SIG-M5 treated with dmso at 0.1 percent for 504 hours (cell line): Measurements from ENCODE around the gene ATP6V0E1.
"Not testable (repeated sequence)": the region's sequence is repeated elsewhere in the genome, so short reads cannot be mapped to it uniquely, and the experiment has no call there.

Experiments used
- DNase-seq: peaks from one replicate; lab custom pipeline; 2025; ENCODE audit not compliant: unreplicated experiment; lab: John Stamatoyannopoulos, UW

Gene ATP6V0E1

DNA sequence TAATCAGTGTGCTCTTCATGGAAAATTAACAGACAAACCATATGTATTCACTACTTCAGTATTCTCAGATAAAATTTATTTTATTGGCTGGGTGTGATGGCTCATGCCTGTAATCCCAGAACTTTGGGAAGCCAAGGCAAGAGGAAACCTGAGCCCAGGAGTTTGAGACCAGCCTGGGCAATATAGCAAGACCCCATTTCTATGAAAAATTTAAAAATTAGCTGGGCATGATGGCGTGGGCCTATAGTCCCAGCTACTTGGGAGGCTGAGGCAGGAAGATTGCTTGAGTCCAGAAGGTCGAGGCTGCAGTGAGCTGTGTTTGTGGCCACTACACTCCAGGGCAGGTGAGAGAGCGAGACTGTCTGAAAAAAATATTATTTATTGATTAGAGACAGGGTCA is 49.2 kb downstream of the ATP6V0E1 start:
- no peak for DNase-seq

- DNase-seq: no peak
These were observed 50.4 kb downstream of the ATP6V0E1 start for GRCh38 chr5:173033923-173034322.

DNA sequence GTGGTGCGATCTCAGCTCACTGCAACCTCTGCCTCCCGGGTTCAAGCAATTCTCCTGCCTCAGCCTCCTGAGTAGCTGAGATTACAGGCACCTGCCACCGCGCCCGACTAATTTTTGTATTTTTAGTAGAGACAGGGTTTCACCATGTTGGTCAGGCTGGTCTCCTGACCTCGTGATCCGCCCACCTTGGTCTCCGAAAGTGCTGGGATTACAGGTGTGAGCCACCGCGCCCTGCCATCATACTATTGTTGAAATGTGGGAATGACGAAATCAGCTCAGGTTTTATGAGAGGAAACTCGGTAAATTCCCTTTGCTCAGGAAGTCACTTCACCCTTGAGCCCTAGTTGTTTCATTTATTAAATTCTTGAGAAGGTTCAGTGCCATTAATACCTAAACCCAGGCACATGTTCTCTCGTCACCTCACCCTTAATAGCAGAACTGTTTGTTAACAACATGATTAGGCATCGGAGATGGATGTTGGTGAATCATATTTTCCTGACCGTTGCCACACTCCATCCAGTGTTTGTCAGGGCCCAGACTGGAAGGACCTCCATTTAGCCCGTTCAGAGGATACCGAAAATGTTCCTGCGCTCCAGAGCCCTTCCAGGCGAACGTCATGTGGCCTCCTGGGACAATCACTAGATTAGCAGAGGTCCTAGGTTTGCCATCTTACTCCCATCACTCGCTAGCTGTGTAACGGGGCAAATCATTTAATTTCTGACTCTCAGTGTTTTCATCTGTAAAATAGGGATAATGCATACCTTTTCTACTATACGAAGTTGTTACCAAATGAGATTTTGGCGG is 52.5 kb downstream of the ATP6V0E1 start:
- DNase-seq: no peak

- DNase-seq: no peak
These were observed 55.6 kb downstream of the ATP6V0E1 start for GRCh38 chr5:173039188-173039587.

GRCh38 chr5:173039964-173040363 is 56.4 kb downstream of the ATP6V0E1 start:
- DNase-seq: no peak

- no peak for DNase-seq
These were observed 58.6 kb downstream of the ATP6V0E1 start for GRCh38 chr5:173041881-173042762.

DNA sequence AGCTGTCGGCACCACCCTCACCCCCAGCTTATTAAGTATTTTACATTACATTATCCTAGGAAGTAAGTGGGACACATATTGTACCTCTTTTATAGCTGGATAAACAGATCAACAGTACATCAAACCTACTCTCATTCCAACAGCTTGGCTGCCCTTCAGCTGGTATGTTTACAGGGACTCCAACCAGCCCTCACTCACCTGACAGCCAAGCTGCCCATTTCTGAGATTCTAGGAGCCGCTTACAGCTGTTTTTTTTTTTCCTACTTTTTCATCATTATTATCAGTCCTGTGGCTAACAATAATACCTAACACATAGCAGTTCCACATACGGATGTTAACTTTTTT is 59.2 kb downstream of the ATP6V0E1 start:
- DNase-seq: no peak

- DNase-seq: no peak
These were observed 61.9 kb downstream of the ATP6V0E1 start for GRCh38 chr5:173045474-173045873.

GRCh38 chr5:173047096-173047837 is 63.7 kb downstream of the ATP6V0E1 start:
- not testable (repeated sequence) for DNase-seq

DNA sequence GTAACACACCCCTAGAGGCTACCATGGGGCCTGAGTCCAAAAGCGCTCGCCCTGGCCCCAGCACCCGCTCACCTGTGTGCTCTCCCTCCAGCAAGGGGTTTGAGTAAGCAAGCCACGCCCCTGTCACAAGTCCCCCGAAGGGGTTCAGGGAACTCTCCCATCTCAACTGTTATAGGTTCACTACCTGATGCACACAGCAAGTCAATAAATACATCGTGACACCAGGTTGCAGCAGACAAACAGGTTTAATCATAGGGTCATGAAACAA is 64.2 kb downstream of the ATP6V0E1 start:
- DNase-seq: no peak

- no peak for DNase-seq
These were observed 67.2 kb downstream of the ATP6V0E1 start for GRCh38 chr5:173050791-173051190.

DNA sequence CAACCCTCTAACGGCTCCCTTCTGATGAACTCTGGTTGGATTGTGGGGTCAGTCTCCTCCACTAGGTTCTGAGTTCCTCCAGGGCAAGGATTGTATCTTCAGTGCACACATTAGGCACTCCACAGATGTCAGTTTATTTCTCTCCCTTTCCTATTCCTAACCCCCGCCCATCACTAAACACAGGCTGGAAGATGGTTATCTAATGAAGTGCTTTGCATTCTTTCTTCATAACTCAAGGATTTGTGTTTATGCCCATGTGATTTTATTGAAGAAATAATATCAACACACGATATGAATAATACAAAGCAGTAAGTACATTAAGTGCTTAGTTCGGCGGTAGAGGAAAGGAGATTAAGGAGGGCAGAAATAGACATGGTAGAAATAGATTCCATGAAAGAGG is 68.2 kb downstream of the ATP6V0E1 start:
- DNase-seq: no peak

DNA sequence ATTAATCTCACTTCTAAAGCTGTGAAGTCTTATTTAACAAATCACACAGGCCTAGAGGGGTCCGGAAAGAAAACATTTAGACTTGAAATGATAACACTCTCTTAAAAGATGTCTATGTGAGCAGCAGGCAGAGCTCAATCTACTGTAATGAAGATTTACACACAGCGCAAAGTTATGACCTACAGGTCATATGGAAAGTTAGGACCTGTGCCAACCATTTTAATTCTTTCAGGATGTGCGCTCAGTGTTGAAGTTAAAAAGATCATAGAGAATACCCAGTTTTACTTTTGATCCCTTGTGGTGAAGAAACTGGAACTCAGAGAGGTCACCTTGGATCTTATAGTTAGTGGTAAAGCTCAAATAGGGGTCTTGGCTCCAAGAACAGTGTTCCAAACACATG is 69.5 kb downstream of the ATP6V0E1 start:
- DNase-seq: no peak

- no peak for DNase-seq
These were observed 71.6 kb downstream of the ATP6V0E1 start for GRCh38 chr5:173055042-173055721.

GRCh38 chr5:173055722-173055982 is 72.1 kb downstream of the ATP6V0E1 start:
- DNase-seq: no peak

DNA sequence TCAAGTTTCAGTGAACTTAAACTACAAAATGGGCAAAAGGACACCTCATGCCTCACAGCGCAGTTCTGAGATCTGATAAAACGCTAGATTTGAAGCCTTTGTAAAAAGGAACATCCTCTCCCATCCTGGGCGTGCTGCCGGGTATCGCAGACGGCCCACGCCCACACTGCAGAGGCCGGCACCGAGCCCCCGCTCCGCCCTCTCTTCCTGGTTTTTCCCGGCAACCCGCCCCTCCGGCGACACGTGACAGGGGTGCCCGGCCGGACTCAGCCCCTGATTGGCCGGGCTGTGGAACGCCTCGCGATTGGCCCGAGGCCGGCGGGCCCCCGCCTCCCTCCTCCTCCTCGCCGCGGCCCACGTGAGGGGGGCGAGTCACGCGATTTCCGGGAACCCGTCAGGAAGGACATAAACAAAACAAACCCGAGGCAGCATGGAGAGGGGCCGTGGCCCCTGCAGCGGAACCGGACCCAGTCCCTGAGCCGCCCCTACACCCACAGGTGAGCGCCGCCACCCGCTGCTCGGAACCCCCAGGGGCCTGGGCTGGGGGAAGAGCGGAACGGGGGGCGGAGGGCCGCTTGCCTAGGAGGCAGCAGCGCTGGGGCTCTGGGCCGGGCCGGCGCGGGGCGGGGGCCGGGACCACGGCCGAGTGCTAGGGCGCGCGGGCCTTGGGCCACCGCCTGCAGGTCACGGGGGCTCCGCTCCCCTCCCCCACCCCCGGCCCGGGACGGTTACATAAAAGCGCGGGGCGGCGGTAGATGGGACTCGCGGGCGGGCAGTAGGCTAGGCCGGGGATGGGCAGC is 72.6 kb downstream of the ATP6V0E1 start, which contains the start of gene CREBRF:
Gene CREBRF, plus strand, starts transcription at position 370 of the 800 bp plus-strand sequence. CDS start 24,424 bp downstream, outside the sequence.
- peak; percentile 95 for DNase-seq

DNA sequence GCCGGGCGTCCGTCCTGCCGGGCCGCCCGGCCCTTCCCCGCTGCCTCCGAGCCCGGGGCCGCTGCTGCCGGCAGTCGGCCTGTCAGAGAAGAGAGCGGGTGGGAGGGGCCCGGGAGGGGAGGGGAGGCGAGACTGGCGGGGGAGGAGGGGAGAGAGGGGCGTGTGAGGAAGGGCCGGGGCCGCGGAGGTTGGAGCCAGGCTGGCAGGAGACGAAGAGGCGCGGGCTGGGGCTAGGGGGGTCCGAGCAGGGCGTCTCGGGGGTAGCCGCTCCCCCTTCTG is 73.2 kb downstream of the ATP6V0E1 start:
- peak; percentile 62 for DNase-seq

DNA sequence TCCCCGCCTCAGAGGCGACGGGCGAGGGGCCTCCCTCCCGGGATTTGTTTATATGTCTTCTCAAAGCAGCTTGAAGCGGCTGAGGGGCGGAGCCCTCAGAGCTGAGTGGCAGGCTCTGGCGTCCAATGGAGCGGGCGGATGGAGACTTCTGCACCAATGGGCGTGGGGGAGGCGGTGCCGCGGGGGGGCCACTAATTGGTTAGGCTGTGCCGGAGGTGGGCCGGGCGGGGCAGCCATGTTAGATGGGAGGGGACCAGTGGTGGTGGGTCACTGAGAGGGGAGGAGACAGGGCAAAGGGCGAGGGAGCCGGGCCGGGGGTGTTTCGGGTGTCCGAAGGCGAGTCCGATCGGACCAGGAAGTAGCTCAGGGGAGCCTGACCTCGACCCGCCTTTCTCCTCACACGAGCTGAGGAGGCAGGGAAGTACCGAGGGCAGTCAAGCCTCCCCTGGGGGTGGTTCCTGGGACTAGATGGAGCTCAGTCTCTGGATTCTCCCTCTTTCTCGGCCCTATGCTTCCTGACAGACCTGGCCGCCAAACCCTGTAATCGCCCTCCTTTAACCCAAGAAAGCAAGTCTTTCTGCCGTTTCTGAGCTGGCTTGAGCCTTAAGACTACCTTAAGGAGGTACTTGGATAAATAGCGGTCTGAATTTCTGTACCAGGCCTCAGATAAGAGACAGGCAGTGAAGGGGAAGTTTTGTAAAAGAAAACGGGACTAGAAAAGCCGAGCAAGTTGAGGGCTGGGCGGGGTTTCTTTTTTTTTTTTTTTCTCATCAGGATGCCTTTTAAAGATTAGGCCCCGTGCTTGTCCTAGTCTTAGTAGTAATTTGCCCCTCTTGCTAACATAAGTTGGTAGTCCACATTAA is 73.7 kb downstream of the ATP6V0E1 start:
- peak; percentile 95 for DNase-seq

- DNase-seq: no peak
These were observed 78.6 kb downstream of the ATP6V0E1 start for GRCh38 chr5:173062141-173062540.

GRCh38 chr5:173065155-173065554 is 81.6 kb downstream of the ATP6V0E1 start:
- DNase-seq: no peak
